GM21515 (cell line): ENCODE data around the gene KLHL17.
"Not testable (repeated sequence)": the region's sequence is repeated elsewhere in the genome, so short reads cannot be mapped to it uniquely, and the experiment has no call there.

Source experiments
- ATAC-seq: cut with Tn5 transposase; IDR thresholded peaks from one replicate; pipeline ENCODE4 v1.9.1; 2021; ENCODE audit not compliant: unreplicated experiment

The KLHL17 gene

DNA sequence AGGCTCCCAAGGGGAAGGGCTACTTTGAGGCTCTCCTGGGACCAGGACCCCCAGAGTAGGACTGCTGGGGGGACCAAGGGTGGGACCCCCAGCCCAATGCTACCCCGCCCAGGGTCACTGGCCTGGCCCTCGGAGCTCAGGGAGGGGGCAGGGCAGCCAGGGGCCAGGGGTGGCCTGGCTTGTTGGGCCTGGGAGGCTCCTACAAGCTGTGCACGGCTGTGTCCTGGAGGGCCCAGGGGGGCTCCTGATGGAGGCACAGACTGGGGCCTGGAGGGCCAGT is 37.3 kb downstream of the KLHL17 start:
- ATAC-seq = no peak

DNA sequence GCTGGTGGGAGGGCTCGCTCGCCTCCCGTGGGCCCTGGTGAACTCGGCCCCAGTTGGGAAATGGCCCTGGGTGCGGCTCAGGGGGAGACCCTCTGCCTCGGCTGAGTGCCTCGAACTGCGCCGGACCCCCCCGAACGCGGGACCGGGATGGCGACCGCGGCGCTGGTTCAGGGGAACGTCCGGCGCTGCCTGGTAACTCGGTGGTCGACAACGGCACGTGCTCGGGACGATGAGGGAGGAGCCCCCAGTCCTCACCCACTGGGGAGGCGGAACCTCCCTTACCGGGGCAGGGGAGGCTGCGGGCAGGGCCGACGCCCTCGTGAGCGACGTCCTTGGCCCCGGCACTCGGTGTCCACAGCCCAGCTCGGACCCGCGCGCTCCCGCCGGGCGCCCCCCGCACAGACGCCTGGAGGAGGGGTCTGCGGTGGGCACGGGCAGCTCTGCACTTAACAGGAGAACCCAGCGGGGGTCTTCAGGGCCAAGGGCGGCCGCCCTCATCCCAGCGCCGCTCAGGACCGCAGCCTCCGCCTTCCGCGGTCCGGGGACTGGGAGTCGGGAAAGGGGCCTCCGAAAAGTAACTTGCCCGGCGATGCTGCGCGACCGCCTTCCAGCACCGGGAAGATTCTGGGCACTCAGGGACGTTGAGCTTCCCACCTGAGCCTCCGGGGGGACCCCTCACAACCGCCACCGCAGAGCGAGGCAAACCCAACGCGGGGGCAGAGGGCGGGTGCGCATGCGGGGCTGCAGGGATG is 37.8 kb downstream of the KLHL17 start:
- ATAC-seq = no peak

DNA sequence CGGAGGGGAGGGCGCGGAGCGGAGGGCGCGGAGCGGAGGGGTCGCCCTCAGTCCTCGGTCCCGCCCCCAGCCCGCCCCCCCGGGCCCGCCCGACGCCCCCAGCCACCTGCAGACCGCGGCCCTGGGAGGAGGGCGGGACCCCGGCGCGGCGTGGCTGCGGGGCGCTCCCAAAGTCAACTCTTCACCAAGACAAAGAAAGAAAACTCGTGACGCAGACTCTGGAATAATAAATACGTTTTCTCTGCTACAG is 38.3 kb downstream of the KLHL17 start:
- no peak for ATAC-seq

DNA sequence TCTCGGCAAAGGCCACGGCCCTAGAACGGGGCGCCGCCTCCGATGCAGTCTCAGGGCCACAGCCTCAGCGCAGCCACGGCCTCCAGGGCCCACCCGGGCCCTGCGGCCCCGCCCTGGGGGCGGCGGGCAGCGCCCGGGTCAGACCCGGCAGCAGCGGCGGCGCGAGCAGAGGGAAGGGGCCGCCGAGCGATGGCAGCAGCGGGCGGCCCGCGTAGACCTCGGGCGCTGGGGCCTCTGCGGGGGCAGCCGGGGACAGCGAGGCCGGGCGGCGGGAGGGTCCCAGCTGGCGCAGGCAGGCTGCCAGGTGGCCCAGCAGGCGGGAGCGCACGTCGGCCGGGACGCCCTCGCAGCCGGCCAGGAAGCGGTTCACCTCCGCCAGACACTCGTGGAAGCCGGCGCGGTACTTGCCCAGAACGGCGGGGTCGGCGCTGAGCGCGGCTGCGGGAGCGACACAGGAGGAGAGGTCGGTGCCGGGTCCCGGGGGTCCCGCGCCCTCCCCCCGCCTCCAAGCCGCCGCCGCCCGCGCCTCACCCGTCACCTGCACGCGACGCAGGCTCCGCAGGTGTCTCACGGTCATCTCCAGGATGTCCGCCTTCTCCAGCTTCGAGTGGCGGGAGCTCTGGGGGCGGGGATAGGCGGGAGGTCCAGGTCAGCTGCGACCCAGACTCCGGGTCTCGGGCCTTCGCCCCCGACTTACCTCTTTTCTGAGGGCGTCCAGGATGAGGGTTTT is 38.8 kb downstream of the KLHL17 start:
- ATAC-seq = no peak

DNA sequence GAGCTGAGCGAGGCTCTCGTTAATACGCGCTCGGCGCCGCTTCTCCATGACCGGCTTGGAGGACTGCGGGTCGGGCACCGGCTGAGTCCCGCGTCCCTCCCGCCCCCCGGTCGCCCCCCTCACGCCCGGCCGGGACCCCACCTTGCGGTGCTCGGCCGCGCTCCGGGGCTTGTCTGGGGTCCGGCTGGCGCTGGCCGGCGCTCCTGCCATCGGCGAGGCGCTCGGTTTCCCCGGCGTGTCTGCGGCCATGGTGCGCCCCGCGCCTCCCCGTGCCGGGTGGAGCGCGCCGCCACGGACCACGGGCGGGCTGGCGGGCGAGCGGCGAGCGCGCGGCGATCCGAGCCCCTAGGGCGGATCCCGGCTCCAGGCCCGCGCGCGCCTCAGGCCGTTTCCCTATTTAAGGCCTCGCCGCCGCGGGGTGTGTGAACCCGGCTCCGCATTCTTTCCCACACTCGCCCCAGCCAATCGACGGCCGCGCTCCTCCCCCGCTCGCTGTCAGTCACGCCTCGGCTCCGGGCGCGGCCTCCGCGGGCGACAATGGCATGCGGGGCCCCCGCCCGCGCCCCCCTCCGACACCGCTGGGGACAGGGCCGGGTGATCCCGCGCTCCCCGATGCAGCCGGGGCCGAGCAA is 39.5 kb downstream of the KLHL17 start, which contains the start of gene HES4:
Gene HES4 (minus strand): TSS at position 373 of the 632 bp plus-strand sequence. CDS start 124 bp downstream, at position 249.
- no peak for ATAC-seq

GRCh38 chr1:1000357-1001056 is 40.1 kb downstream of the KLHL17 start:
- no peak for ATAC-seq

- no peak for ATAC-seq
Observed at GRCh38 chr1:1001057-1001783, 40.8 kb downstream of the KLHL17 start.

- ATAC-seq = no peak
Observed at GRCh38 chr1:1003618-1004419, 43.4 kb downstream of the KLHL17 start.

- ATAC-seq = no peak
Observed at GRCh38 chr1:1004420-1004779, 44.0 kb downstream of the KLHL17 start.

DNA sequence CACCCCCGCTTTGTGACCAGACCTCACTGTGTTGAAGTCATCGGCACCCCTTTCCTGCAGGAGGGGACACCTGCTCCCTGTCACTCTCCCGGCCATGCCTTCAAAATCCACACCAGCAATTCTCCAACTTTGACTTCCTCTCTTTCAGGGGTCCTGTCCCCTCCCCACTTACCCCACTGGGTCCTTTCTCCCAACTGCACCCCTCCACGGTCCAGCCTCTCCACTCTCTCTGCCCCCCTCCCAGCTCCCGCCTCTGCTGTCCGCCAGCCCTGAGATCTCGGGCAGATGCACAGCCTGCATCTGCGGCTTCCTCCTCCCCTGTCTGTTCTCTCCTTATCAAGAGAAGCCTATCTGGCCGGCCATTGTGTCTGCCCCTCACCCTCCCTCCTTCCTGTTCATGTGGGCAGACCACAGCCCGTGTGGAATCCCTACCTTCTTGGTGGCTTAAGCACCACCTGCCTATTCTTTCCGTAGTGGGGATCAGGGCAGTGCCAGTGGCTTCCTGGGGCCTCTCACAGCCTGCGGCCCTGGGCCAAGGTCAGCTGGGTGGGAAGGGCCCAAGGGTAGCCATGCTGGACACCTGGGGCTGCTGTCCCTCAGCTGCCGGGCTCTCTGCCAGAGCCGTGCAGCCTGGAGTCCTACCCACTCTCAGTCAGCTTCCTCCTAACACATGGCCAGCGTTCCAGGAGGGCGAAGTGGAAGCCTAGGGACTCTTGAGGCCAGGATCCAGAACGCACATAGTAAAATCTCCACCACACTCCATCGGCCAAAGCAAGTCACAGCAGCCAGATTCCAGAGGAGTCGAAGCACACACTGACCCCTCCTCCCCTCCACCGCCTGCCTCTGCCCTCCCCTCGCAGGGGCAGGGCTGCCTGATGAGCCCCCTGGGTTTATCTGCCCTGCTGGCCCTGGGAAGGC is 44.7 kb downstream of the KLHL17 start:
- ATAC-seq = no peak

- no peak for ATAC-seq
Observed at GRCh38 chr1:1005774-1006304, 45.5 kb downstream of the KLHL17 start.

DNA sequence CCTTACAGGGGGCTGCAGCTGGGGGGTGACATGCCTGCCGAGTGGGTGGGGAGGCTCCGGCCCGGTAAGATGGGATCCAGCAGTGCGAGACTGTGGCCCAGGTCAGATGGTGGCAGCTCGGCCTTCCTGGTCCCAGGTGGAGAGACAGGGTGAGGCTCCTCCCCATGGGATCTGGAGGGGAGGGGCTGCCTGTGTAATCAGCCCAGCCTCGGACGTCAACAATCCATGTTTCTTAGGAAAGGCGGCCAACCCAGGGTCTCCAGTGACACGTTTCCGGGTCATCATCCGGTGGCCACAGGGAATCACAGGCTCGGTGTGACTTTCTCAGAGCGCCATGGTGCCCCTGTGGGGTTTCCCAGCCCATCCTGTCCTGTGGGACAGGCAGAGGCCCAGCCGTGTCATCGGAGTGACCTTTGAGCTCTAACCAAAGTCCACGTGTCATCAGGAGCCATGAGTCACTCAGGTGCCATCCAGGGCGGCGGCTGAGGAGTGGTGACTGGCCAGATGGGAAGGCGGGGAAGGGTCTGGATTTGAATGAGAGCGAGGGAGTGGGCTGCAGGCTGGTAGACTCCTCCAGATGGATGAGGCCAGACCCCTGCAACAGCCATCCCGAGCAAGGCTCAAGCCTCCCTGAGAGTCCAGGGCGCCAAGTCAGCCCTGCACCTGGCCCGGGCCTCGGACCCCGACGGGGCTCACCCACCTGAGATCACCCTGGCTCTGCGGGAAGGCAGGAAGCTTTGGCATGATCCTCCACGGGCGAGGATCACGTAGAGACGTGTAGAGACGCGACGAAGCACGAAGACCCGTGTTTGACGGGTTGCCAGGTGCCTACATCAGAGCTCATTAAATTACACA is 46.1 kb downstream of the KLHL17 start:
- ATAC-seq = no peak

DNA sequence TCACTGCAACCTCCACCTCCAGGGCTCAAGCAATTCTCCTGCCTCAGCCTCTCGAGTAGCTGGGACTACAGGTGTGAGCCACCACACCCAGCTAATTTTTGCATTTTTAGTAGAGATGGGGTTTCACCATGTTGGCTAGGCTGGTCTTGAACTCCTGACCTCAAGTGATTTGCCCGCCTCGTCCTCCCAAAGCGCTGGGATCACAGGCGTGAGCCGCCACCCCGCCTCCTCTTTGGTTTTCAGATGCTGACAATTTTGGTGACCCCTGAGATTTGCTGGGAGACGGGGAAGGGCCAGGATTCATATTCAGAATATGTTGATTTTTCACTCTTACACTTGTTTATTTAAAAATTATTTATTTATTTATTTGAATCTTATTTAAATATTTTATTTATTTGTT is 49.7 kb downstream of the KLHL17 start:
- ATAC-seq = not testable (repeated sequence)

DNA sequence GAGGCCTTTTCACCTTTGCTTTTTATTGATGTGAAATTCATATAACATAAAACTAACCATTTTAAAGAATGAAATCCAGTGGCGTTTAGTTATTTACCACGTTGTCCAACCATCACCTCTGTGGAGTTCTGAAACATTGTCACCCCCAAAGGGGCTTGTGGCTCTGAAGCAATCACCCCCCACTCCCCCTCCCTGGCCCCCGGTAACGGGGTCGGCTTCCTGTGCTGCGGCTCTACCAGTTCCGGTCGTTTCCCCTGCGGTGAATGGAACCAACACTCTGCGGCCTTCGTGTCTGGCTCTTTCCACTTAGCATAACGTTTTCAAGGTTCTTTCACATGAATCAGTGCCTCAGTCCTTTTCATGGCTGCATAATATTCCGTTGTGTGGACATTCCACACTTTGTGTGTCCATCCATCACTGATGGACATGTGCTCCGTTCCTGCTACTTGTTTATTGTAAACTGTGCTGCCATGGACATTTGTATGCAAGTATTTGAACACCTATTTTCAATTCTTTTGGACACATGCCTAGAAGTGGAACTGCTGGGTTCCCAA is 51.1 kb downstream of the KLHL17 start:
- ATAC-seq = no peak

DNA sequence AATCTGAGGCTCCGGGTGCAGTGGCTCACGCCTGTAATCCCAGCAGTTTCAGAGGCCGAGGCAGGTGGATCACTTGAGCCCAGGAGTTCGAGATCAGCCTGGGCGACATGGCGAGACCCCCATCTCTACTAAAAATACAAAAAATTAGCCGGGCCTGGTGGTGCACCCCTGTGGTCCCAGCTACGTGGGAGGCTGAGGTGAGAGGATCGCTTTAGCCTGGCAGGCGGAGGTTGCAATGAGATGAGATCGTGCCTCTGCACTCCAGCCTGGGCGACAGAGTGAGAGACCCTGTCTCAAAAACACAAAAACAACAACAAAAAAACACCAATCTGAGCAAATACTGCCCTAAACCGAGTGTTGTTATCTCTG is 52.3 kb downstream of the KLHL17 start:
- not testable (repeated sequence) for ATAC-seq

DNA sequence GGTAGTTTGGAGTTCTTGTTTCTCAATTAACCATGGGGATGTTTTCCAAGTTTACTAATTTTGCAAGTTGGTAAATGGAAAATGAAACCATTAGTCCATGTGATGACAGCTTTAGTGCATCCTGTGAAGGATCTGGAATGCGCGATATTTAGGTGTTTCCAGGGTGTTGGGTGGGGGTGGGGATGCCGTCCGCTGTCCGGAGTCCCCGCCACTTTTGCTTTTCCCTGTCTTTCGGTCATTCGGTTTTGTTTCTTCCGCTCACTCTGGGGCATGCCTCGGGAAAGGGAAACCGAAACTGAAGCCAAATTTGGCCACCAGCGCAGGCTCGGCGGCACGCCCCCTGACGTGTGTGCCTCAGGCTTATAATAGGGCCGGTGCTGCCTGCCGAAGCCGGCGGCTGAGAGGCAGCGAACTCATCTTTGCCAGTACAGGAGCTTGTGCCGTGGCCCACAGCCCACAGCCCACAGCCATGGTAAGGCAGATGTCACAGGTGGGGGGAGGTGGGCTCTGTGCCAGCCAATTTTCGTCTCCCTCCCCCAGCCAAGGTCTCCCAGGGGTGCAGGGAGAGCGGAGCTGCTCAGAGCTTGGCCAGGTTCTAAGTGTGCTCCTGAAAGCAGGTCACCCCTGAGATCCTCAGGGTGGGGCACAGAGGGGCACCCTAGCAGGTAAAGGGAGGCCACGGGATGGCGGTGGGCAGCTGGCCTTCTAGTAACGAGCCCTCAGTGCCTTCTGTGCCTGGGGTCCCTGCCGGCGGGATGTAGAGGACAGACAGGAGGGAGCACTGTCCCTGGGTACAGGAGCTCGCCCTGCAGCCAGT is 52.9 kb downstream of the KLHL17 start, which contains the start of gene ISG15:
Gene ISG15 (plus strand): TSS at position 393 of the 817 bp plus-strand sequence. CDS start 77 bp downstream, at position 470.
- ATAC-seq = peak; percentile 70
